IMR-90 (cell line): ENCODE data around the gene ADGRA1. TPM values are rescaled to one million over a fixed set of nuclear protein-coding genes. Genes with fewer than 3 reads are reported as not detected.
A peak's percentile ranks its signal among the peaks of the same experiment; 100 is the strongest.

ENCODE experiments used
- ATAC-seq: fragments of 200-7000 bp; cut with Tn5 transposase; 2 replicates; pipeline ENCODE4 v1.9.1; 2020; ENCODE audit warnings: low read depth, mild to moderate bottlenecking, moderate library complexity
- BruUV-seq: library from RNA; stranded (reverse); fragments of 400-500 nt; replicated peaks from 2 replicates; lab custom pipeline; 2021; lab: Mats Ljungman, UMichigan
- CTCF ChIA-PET: fragments of 300-600 bp; formaldehyde crosslinking; extraction: SDS; loops from one replicate; lab custom pipeline; 2021; ENCODE audit warnings: antibody characterized with exemption; lab: Yijun Ruan, JAX
- POLR2A ChIA-PET: fragments of 300-600 bp; sonication (Branson Sonifier 250); formaldehyde crosslinking; loops from one replicate; lab custom pipeline; 2022; ENCODE audit warnings: antibody characterized with exemption; ENCODE audit not compliant: unreplicated experiment; lab: Charles Lee
- DNase-seq: peaks from one replicate; pipeline ENCODE4 v3.0.0; 2013
- H2AFZ ChIP-seq: replicated peaks from 2 replicates; pipeline ENCODE3; 2013; ENCODE audit warnings: low read length, mild to moderate bottlenecking; ENCODE audit not compliant: poor library complexity
- H2AK5ac ChIP-seq: 2 replicates; pipeline ENCODE4 v1.6.1; 2013; ENCODE audit warnings: low read depth, low read length, inconsistent platforms
- H2AK9ac ChIP-seq: replicated peaks from 2 replicates; pipeline ENCODE3; 2013; ENCODE audit warnings: mild to moderate bottlenecking, low read depth, low read length, moderate library complexity; ENCODE audit not compliant: poor library complexity
- H2BK120ac ChIP-seq: 2 replicates; pipeline ENCODE4 v1.6.1; 2013; ENCODE audit warnings: low read depth, low read length, inconsistent platforms
- H2BK15ac ChIP-seq: 3 replicates; pipeline ENCODE4 v1.6.1; 2013; ENCODE audit warnings: low read depth, low read length, inconsistent platforms
- H2BK20ac ChIP-seq: 2 replicates; pipeline ENCODE4 v1.6.1; 2013; ENCODE audit warnings: low read depth, mild to moderate bottlenecking, inconsistent platforms, low read length, moderate library complexity
- H2BK5ac ChIP-seq: 2 replicates; pipeline ENCODE4 v1.6.1; 2013; ENCODE audit warnings: mild to moderate bottlenecking, low read depth, low read length, inconsistent platforms; ENCODE audit not compliant: poor library complexity, severe bottlenecking
- H3K14ac ChIP-seq: replicated peaks from 2 replicates; pipeline ENCODE4 v1.6.1; 2013; ENCODE audit warnings: low read depth, low read length, inconsistent platforms
- H3K18ac ChIP-seq: 2 replicates; pipeline ENCODE4 v1.6.1; 2013; ENCODE audit warnings: low read depth, low read length, control low read depth
- H3K23ac ChIP-seq: 2 replicates; pipeline ENCODE4 v1.6.1; 2013; ENCODE audit warnings: low read depth, low read length, inconsistent platforms
- H3K27ac ChIP-seq: 2 replicates; pipeline ENCODE4 v1.5.1; 2013; ENCODE audit warnings: mild to moderate bottlenecking, control low read depth, low read length; ENCODE audit not compliant: insufficient read depth
- H3K27me3 ChIP-seq: 2 replicates; pipeline ENCODE4 v1.6.1; 2013; ENCODE audit warnings: low read length; ENCODE audit not compliant: control insufficient read depth, insufficient read depth
- H3K36me3 ChIP-seq: 2 replicates; pipeline ENCODE4 v1.6.1; 2013; ENCODE audit warnings: low read length, mixed read lengths; ENCODE audit not compliant: control insufficient read depth, insufficient read depth
- H3K4ac ChIP-seq: 2 replicates; pipeline ENCODE4 v1.6.1; 2013; ENCODE audit warnings: low read depth, low read length, inconsistent platforms
- H3K4me1 ChIP-seq: 2 replicates; pipeline ENCODE4 v1.6.1; 2013; ENCODE audit warnings: low read length, mixed read lengths; ENCODE audit not compliant: control insufficient read depth, insufficient read depth
- H3K4me2 ChIP-seq: 2 replicates; pipeline ENCODE4 v1.6.1; 2013; ENCODE audit warnings: low read depth, mild to moderate bottlenecking, control low read depth, low read length, moderate library complexity
- H3K4me3 ChIP-seq: 2 replicates; pipeline ENCODE4 v1.5.1; 2013; ENCODE audit warnings: low read depth, mild to moderate bottlenecking, control low read depth, low read length, moderate library complexity; ENCODE audit not compliant: insufficient read depth
- H3K56ac ChIP-seq: 2 replicates; pipeline ENCODE4 v1.6.1; 2013; ENCODE audit warnings: low read length, inconsistent platforms; ENCODE audit not compliant: insufficient read depth; ENCODE audit errors: extremely low read depth
- H3K79me1 ChIP-seq, 2 experiments: 2 replicates each; pipeline ENCODE4 v1.6.1; 2013; ENCODE audit warnings: low read length in 2 of 2, inconsistent platforms in 1 of 2, low read depth in 1 of 2
- H3K9ac ChIP-seq: 2 replicates; pipeline ENCODE4 v1.6.1; 2013; ENCODE audit warnings: low read depth, low read length, control low read depth
- H3K9me1 ChIP-seq: 2 replicates; pipeline ENCODE4 v1.6.1; 2013; ENCODE audit warnings: low read length, inconsistent platforms; ENCODE audit not compliant: insufficient read depth
- H3K9me3 ChIP-seq: 2 replicates; pipeline ENCODE4 v1.6.1; 2013; ENCODE audit warnings: low read length; ENCODE audit not compliant: control insufficient read depth, insufficient read depth
- H4K20me1 ChIP-seq: 2 replicates; pipeline ENCODE4 v1.6.1; 2013; ENCODE audit warnings: low read length, inconsistent platforms; ENCODE audit not compliant: insufficient read depth
- H4K5ac ChIP-seq: 2 replicates; pipeline ENCODE4 v1.6.1; 2013; ENCODE audit warnings: mild to moderate bottlenecking, low read depth, low read length, control low read depth
- H4K8ac ChIP-seq, 2 experiments: 2 replicates each; pipeline ENCODE4 v1.6.1; 2013; ENCODE audit warnings: low read depth in 2 of 2, low read length in 2 of 2, control low read depth in 1 of 2, inconsistent platforms in 1 of 2
- H4K91ac ChIP-seq: 2 replicates; pipeline ENCODE4 v1.6.1; 2013; ENCODE audit warnings: low read depth, low read length, inconsistent platforms; ENCODE audit not compliant: insufficient read depth
- BHLHE40 ChIP-seq: fragments of 150-350 bp; IDR thresholded peaks from 2 replicates; pipeline ENCODE4 v1.6.1; 2016; ENCODE audit warnings: mild to moderate bottlenecking, low read depth, low read length
- MAFK ChIP-seq: IDR thresholded peaks from 2 replicates; pipeline ENCODE4 v1.6.1; 2012; ENCODE audit warnings: low read depth, low read length, improper control_type of control experiment
- MAZ ChIP-seq: IDR thresholded peaks from 2 replicates; pipeline ENCODE4 v1.6.1; 2012; ENCODE audit warnings: low read depth, mild to moderate bottlenecking, low read length, improper control_type of control experiment, moderate library complexity, borderline replicate concordance
- NFE2L2 ChIP-seq: fragments of 150-350 bp; IDR thresholded peaks from 2 replicates; pipeline ENCODE4 v1.6.1; 2016; ENCODE audit warnings: low read depth, mild to moderate bottlenecking, low read length
- POLR2A ChIP-seq: IDR thresholded peaks from 2 replicates; pipeline ENCODE4 v1.6.1; 2012; ENCODE audit warnings: mild to moderate bottlenecking, low read depth, low read length
- RAD21 ChIP-seq: IDR thresholded peaks from 2 replicates; pipeline ENCODE4 v1.6.1; 2012; ENCODE audit warnings: low read length, improper control_type of control experiment
- SMC3 ChIP-seq: fragments of 150-350 bp; IDR thresholded peaks from 2 replicates; pipeline ENCODE4 v1.6.1; 2016; ENCODE audit warnings: low read depth, mild to moderate bottlenecking, antibody characterized with exemption, low read length, moderate library complexity
- WGBS, 2 experiments: methylation state at CpG; one replicate each; pipeline versions ENCODE4 v1.1.5 to v1.1.7; 2013; ENCODE audit warnings: missing lambda C conversion rate in 2 of 2; ENCODE audit not compliant: insufficient read length in 1 of 2; ENCODE audit errors: extremely low coverage in 2 of 2; 5-methylcytosine and 5-hydroxymethylcytosine counted together
- dilution Hi-C: fragments of 300-500 bp; cut with HindIII; formaldehyde crosslinking; loops from one replicate; pipeline ENCODE4 v1.14.3; 2018; ENCODE audit warnings: low sequenced_read_pairs; ENCODE audit not compliant: unreplicated experiment
- in situ Hi-C: fragments of 300-500 bp; cut with MboI; formaldehyde crosslinking; loops from 3 replicates; pipeline ENCODE4 v1.14.3; 2019; ENCODE audit warnings: low sequenced_read_pairs, inconsistent platforms, mixed read lengths
- intact Hi-C: fragments of 100-400 bp; cut with micrococcal nuclease; formaldehyde crosslinking; loops from 2 replicates; pipeline ENCODE4 v1.10.0; 2022
- polyA plus RNA-seq, 3 experiments: library from polyadenylated mRNA; depleted of rRNA; stranded (reverse); fragments of >200 nt; gene quantifications; 2 replicates each; pipeline ENCODE4 v1.2.3, GENCODE V29; 2012; ENCODE audit warnings: low replicate concordance in 1 of 3
- total RNA-seq: library from RNA; depleted of rRNA; stranded (reverse); fragments of >200 nt; gene quantifications from 2 replicates; pipeline ENCODE4 v1.2.3, GENCODE V29; 2012
- TF ChIP-seq, protein P1 (sequence below): fragments of 150-350 bp; IDR thresholded peaks from 2 replicates; pipeline ENCODE4 v1.6.1; 2017; ENCODE audit warnings: mild to moderate bottlenecking, antibody characterized with exemption, low read length, low read depth
- TF ChIP-seq, protein P2 (sequence below): conservative IDR thresholded peaks from 2 replicates; pipeline ENCODE4 v1.5.1; 2012; ENCODE audit warnings: mild to moderate bottlenecking, low read depth, low read length, improper control_type of control experiment

ADGRA1 gene
- total and polyA plus RNA-seq, 2 of the 4 experiments (the other 2 are of a cell fraction): not detected

DNA sequence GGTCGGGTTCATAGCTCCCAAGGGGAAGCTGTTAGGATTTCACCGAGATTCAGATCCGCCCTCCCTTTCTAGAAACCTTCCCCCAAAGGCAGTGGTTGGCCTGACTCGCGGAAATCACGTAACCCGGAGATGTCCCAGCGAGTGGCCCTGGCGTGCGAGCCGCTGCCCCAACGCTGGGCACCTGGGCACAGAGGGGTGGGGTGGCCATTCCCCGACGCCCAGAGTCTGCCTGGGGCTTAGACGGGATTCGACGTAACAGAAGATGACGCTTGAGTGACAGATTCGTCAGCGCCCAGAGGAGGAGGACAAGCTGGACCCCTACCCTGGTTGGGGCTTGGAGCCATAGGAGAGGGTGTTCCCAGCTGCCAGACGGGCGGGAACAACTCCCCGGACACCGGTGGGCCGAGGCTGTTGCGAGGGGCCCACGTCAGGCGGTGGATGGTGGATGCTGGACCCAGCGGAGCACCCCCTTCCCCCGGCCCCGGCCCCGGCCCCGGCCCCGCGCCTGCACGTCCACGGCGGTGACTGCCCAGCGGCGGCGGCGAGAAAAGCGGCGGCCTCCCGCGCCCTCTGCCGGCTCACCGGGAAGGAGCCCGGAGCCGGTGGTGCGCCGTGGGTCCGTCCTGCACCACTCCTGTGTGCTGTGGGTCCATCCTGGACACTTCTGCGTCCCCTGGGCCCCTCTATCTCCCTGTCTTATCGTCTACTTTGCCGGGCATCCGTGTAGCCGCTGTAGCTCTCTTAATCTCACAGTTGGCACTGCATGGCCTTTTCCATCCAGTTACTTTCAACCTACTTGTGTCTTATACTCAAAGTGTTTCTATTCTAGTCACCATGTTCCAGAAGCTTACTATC lies 36.9 kb downstream of the ADGRA1 start:
- no peaks in the 10 kb centered on the region for H4K20me1 ChIP-seq
- H3K56ac ChIP-seq: no peak overlapping the region
- H3K4me1 ChIP-seq: no peaks in the 10 kb centered on the region
- CTCF ChIA-PET: interaction anchor here (1.4 kb wide), 1 partner anchor 463 kb away, joined by 3 read pairs; no protein-coding TSS in a partner anchor
- no peak overlapping the region for H2BK15ac ChIP-seq
- H2BK120ac ChIP-seq: no peak overlapping the region
- H2AK5ac ChIP-seq: no peak overlapping the region
- H3K27me3 ChIP-seq: no peaks in the 10 kb centered on the region; the same call in 1 of the 2 replicates
- H3K27ac ChIP-seq: no peak overlapping the region
- H2AK9ac ChIP-seq: no peak overlapping the region
- no peak overlapping the region for H3K4ac ChIP-seq
- H2BK20ac ChIP-seq: no peak overlapping the region
- no peaks in the 10 kb centered on the region for H3K79me1 ChIP-seq
- no peak overlapping the region for H3K23ac ChIP-seq
- H3K36me3 ChIP-seq: no peaks in the 10 kb centered on the region
- no peak for DNase-seq
- POLR2A ChIA-PET: interaction anchor here (0.5 kb wide), 1 partner anchor 100 kb away, joined by 5 read pairs; no protein-coding TSS in a partner anchor
- H3K9ac ChIP-seq: no peak overlapping the region
- H3K4me2 ChIP-seq: no peak overlapping the region
- no peak overlapping the region for H4K5ac ChIP-seq
- intact Hi-C loops: loop anchor here (1.0 kb wide), 1 partner anchor 220 kb away; no protein-coding TSS in a partner anchor
- H2AFZ ChIP-seq: peak overlapping the region; percentile 49
- in situ Hi-C loops: loop anchor here (25.0 kb wide), 1 partner anchor 462 kb away; no protein-coding TSS in a partner anchor
- no TSS peak for BruUV-seq
- H3K9me1 ChIP-seq: no peaks in the 10 kb centered on the region
- no peak overlapping the region for H3K4me3 ChIP-seq
- no peak overlapping the region for H4K91ac ChIP-seq
- dilution Hi-C loops: no loop called here
- no peak overlapping the region for H2BK5ac ChIP-seq
- no peak overlapping the region for H3K18ac ChIP-seq
- peaks cover 7% of the 10 kb centered on the region; the same call in 1 of the 2 replicates for H3K9me3 ChIP-seq
- TF ChIP-seq NFE2L2: no peak
- TF ChIP-seq MAFK: no peak
- TF ChIP-seq POLR2A: no peak
- TF ChIP-seq, protein P1, sequence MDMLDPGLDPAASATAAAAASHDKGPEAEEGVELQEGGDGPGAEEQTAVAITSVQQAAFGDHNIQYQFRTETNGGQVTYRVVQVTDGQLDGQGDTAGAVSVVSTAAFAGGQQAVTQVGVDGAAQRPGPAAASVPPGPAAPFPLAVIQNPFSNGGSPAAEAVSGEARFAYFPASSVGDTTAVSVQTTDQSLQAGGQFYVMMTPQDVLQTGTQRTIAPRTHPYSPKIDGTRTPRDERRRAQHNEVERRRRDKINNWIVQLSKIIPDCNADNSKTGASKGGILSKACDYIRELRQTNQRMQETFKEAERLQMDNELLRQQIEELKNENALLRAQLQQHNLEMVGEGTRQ: no peak
- TF ChIP-seq RAD21: peak; percentile 47
- TF ChIP-seq BHLHE40: no peak
- TF ChIP-seq, protein P2, sequence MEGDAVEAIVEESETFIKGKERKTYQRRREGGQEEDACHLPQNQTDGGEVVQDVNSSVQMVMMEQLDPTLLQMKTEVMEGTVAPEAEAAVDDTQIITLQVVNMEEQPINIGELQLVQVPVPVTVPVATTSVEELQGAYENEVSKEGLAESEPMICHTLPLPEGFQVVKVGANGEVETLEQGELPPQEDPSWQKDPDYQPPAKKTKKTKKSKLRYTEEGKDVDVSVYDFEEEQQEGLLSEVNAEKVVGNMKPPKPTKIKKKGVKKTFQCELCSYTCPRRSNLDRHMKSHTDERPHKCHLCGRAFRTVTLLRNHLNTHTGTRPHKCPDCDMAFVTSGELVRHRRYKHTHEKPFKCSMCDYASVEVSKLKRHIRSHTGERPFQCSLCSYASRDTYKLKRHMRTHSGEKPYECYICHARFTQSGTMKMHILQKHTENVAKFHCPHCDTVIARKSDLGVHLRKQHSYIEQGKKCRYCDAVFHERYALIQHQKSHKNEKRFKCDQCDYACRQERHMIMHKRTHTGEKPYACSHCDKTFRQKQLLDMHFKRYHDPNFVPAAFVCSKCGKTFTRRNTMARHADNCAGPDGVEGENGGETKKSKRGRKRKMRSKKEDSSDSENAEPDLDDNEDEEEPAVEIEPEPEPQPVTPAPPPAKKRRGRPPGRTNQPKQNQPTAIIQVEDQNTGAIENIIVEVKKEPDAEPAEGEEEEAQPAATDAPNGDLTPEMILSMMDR: peak; percentile 45
- peak; percentile 39 for TF ChIP-seq SMC3
- no peak for TF ChIP-seq MAZ
- no peak overlapping the region for H3K14ac ChIP-seq
- H4K8ac ChIP-seq: no peak overlapping the region
- peak; percentile 92 for ATAC-seq
- WGBS, 2 experiments: 38% methylated on average over 28 of the region's 58 CpGs; no CpG with 5 or more reads in 1 of the 2 experiments
